Gastroesophageal sphincter (tissue), 4 donors: ENCODE measurements around the gene TANGO6. TPM values are rescaled to one million over a fixed set of nuclear protein-coding genes. Genes with fewer than 3 reads are reported as not detected.

ENCODE experiments used
- ATAC-seq: fragments of 150-250 bp; one replicate; pipeline ENCODE4 v1.9.1; 2016; ENCODE audit warnings: mild to moderate bottlenecking, moderate library complexity
- H3K27ac ChIP-seq, 4 donors: fragments of 200-600 bp; sonication (generic) in 3 of 4; 1 replicate in 3 of 4; 2 replicates in 1 of 4; pipeline ENCODE4 v1.5.1; 2016 to 2019
- H3K27me3 ChIP-seq: fragments of 200-600 bp; sonication (generic); one replicate; pipeline ENCODE4 v1.5.1; 2019
- H3K36me3 ChIP-seq, 2 donors: fragments of 200-600 bp; sonication (generic); one replicate each; pipeline ENCODE4 v1.5.1; 2019; ENCODE audit warnings: control low read depth in 1 of 2
- H3K4me1 ChIP-seq, 3 donors: fragments of 200-600 bp; sonication (generic); 1 replicate in 2 of 3; 2 replicates in 1 of 3; pipeline ENCODE4 v1.5.1; 2016 to 2019; ENCODE audit warnings: control low read depth in 2 of 3
- H3K4me3 ChIP-seq, 2 donors: fragments of 200-600 bp; sonication (generic); one replicate each; pipeline ENCODE4 v1.5.1; 2019; ENCODE audit warnings: mild to moderate bottlenecking in 1 of 2, moderate library complexity in 1 of 2
- H3K9me3 ChIP-seq, 3 donors: fragments of 200-600 bp; sonication (generic); one replicate each; pipeline ENCODE4 v1.5.1; 2017 to 2019; ENCODE audit warnings: control low read depth in 2 of 3
- CTCF ChIP-seq, 4 experiments: fragments of 200-600 bp in 2 of 4; fragments of 450-650 bp in 2 of 4; sonication (generic) in 1 of 4; IDR thresholded peaks; one replicate each; pipeline ENCODE4 v1.5.1; 2017 to 2019; ENCODE audit warnings: antibody characterized with exemption in 4 of 4, mild to moderate bottlenecking in 2 of 4, moderate library complexity in 2 of 4
- EP300 ChIP-seq: sonication (generic); formaldehyde crosslinking; IDR thresholded peaks from one replicate; pipeline ENCODE4 v1.6.1; 2017; ENCODE audit warnings: antibody characterized with exemption, mild to moderate bottlenecking
- POLR2A ChIP-seq, 2 donors: fragments of 450-650 bp; IDR thresholded peaks; one replicate each; pipeline ENCODE4 v1.6.1; 2017; ENCODE audit warnings: antibody characterized with exemption in 2 of 2, mild to moderate bottlenecking in 2 of 2, moderate library complexity in 1 of 2
- POLR2AphosphoS5 ChIP-seq: sonication (generic); formaldehyde crosslinking; IDR thresholded peaks from one replicate; pipeline ENCODE4 v1.6.1; 2017; ENCODE audit warnings: antibody characterized with exemption
- WGBS, 2 donors: methylation state at CpG; one replicate each; pipeline ENCODE4 v1.1.5; 2018; ENCODE audit warnings: low coverage in 1 of 2; 5-methylcytosine and 5-hydroxymethylcytosine counted together
- total RNA-seq, 4 donors: library from RNA; depleted of rRNA; stranded (reverse); fragments of >200 nt; gene quantifications; one replicate each; pipeline ENCODE4 v1.1.0, GENCODE V29; 2016

TANGO6 gene
- total RNA-seq, 4 donors from 2014 or later: 19.5 to 29.7 (median 21.0) TPM

- Histone ChIP-seq H3K36me3 (peaks cover 0 to 22% of the 10 kb centered on the region in 2 donors), H3K27ac (no peak overlapping the region), H3K4me3 (no peak overlapping the region), H3K27me3 (no peaks in the 10 kb centered on the region), H3K4me1 (peaks cover 0 to 7% (median 0%) of the 10 kb centered on the region in 3 donors), H3K9me3 (peaks cover 0 to 8% (median 0%) of the 10 kb centered on the region in 3 donors)
- TF ChIP-seq POLR2AphosphoS5 (no peak), CTCF (IDR thresholded peaks at IDR 0.05) (no peak), EP300 (no peak), POLR2A (IDR thresholded peaks at IDR 0.05) (no peak)
- WGBS, 2 donors: 78 to 91% methylated on average over 2 of the region's 2 CpGs
- no peak for ATAC-seq
These were observed 97.5 kb downstream of the TANGO6 start for GRCh38 chr16:68940816-68941215.

- peaks cover 0 to 8% (median 0%) of the 10 kb centered on the region in 3 donors for H3K9me3 ChIP-seq
- TF ChIP-seq POLR2A (IDR thresholded peaks at IDR 0.05): no peak
- no peak for TF ChIP-seq CTCF (IDR thresholded peaks at IDR 0.05)
- no peak for TF ChIP-seq POLR2AphosphoS5
- TF ChIP-seq EP300: no peak
- 35 to 94% methylated on average over 1 of the region's 1 CpG for WGBS, 2 donors
- ATAC-seq: no peak
- H3K27me3 ChIP-seq: no peaks in the 10 kb centered on the region
- peaks cover 0 to 22% of the 10 kb centered on the region in 2 donors for H3K36me3 ChIP-seq
- no peak overlapping the region for H3K27ac ChIP-seq
- no peak overlapping the region for H3K4me3 ChIP-seq
- no peaks in the 10 kb centered on the region for H3K4me1 ChIP-seq
These were observed 100.6 kb downstream of the TANGO6 start for GRCh38 chr16:68943961-68944360.

GRCh38 chr16:68948230-68948910, 105.0 kb downstream of the TANGO6 start:
- Histone ChIP-seq H3K4me3 (no peak overlapping the region), H3K27me3 (no peaks in the 10 kb centered on the region), H3K36me3 (peaks cover 0 to 19% of the 10 kb centered on the region in 2 donors), H3K27ac (no peak overlapping the region), H3K4me1 (no peaks in the 10 kb centered on the region), H3K9me3 (peaks cover 0 to 8% (median 0%) of the 10 kb centered on the region in 3 donors)
- no peak for ATAC-seq
- WGBS, 2 donors: 70 to 75% methylated on average over 1 of the region's 1 CpG
- no peak for TF ChIP-seq POLR2A (IDR thresholded peaks at IDR 0.05)
- TF ChIP-seq CTCF (IDR thresholded peaks at IDR 0.05): no peak
- TF ChIP-seq EP300: no peak
- no peak for TF ChIP-seq POLR2AphosphoS5

GRCh38 chr16:68951991-68952877, 108.9 kb downstream of the TANGO6 start:
- no peak for ATAC-seq
- Histone ChIP-seq H3K36me3 (peaks cover 0 to 6% of the 10 kb centered on the region in 2 donors), H3K27me3 (no peaks in the 10 kb centered on the region), H3K9me3 (no peaks in the 10 kb centered on the region), H3K27ac (no peak overlapping the region), H3K4me1 (peaks cover 0 to 4% (median 0%) of the 10 kb centered on the region in 3 donors), H3K4me3 (no peak overlapping the region)
- 61 to 85% methylated on average over 2 of the region's 2 CpGs for WGBS, 2 donors
- TF ChIP-seq POLR2AphosphoS5: no peak
- TF ChIP-seq EP300: no peak
- TF ChIP-seq POLR2A (IDR thresholded peaks at IDR 0.05): no peak
- TF ChIP-seq CTCF (IDR thresholded peaks at IDR 0.05): no peak
